ENCODE results near the gene FAM53B. TPM values are rescaled to one million over a fixed set of nuclear protein-coding genes. Genes with fewer than 3 reads are reported as not detected.

The FAM53B gene
- total RNA-seq, 1 donor: 12.7 TPM

Small RNAs within 50 kb of the gene (small RNA-seq; reads per million reads assigned to genes)
- gene RF00019: not detected

Other genes starting within 250 kb of the FAM53B start
- 20.3 and 20.6 TPM in 2 replicates for gene EEF1AKMT2, start 47.5 kb upstream of the FAM53B start, total RNA-seq
- 13.0 and 13.8 TPM in 2 replicates for gene ABRAXAS2, start 57.4 kb upstream of the FAM53B start, total RNA-seq
- 34.7 and 35.9 TPM in 2 replicates for gene ZRANB1, start 197.7 kb upstream of the FAM53B start, total RNA-seq